GM18508 (cell line): ENCODE results near the gene DOCK1.

Experiments
- ATAC-seq: cut with Tn5 transposase; IDR thresholded peaks from one replicate; pipeline ENCODE4 v1.9.1; 2021; ENCODE audit warnings: moderate number of reproducible peaks; ENCODE audit not compliant: insufficient read depth, unreplicated experiment

The DOCK1 gene

DNA sequence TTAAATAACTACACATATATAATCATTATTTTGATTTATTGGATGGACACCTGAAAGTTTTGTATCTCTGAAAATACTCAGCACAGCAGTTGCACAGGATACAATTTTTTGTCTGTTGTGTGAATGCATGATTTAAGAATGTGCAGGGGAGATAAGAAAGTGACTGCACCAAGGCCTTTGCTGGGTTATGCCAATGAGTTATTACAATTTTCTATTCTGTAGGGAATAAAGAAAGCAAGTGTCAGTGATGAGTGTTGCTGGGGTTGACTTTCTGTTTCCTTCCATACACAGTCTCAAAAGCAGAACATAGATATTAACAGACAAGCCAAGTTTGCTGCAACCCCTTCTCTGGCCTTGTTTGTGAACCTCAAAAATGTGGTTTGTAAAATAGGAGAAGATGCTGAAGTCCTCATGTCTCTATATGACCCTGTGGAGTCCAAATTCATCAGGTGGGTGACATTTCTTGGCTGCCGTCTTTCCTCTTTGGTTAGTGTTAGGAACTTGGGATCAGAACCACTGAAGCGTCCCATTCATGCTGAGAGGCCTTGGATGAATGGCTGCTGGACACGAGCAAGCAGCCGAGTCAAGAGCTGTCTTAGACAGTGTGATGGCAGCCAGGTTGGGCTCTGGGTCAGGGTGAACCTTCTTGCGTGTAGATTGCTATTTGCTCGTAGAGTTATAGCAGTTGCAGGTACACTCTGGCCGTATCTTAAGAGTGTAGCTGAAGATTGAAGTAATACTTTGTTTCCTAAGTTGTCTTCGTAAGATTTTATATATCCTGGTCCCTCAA is 92.8 kb downstream of the DOCK1 start:
- no peak for ATAC-seq

DNA sequence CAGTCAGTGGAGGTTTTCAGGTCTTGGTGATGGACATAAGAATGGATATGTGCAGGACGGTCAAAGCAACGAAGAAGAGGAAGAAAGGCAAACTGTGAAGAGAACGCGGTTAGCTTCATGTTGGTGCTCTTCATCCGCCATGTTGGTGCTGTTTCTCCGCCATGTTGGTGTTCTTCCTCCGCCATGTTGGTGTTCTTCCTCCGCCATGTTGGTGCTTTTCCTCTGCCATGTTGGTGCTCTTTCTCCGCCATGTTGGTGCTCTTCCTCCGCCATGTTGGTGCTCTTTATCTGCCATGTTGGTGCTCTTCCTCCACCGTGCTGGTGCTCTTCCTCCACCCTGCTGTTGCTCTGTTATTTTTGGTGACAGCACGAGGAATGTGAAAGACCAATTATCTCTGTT is 95.4 kb downstream of the DOCK1 start:
- ATAC-seq: no peak

DNA sequence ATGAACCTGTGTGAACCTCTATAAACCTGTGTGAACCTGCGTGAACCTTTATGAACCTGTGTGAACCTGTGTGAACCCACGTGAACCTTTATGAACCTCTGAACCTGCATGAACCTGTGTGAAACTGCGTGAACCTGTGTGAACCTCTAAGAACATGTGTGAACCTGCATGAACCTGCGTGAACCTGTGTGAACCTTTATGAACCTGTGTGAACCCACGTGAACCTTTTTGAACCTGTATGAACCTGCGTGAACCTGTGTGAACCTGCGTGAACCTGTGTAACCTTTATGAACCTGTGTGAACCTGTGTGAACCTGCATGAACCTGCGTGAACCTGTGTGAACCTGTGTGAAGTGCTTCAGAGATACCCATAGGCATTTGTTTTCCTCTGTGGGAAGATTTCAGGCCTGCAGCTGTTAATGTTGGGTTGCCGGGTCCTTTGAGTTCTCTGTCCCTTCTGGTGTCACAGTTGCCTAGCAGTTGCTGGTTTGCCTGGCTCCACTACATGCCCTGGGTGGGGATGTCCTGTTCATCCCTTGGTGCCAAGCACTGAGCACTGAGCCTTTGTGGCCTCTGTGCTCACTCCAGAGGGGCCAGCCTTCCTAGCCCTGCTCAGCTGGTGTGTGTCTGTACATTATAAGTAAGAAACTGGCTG is 97.9 kb downstream of the DOCK1 start:
- no peak for ATAC-seq

DNA sequence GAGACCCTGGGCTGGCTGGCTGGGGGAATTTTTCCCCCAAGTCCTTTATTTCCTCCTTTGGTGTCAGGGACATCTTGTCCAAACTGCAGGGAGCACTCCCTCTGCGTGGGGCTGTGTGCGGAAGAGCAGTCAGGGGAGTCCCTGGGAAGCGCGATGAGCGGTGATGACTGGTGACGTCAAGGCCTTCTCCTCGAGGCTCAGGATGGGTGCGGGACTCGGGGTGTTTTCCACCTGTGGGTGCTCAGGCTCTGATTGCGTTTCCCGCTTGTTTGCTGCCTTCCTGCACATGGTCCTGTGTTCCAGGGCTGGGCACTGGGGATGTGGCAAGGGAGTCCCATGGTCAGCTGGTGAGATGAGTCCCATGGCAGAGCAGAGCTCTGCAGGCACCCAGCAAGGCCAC is 101.2 kb downstream of the DOCK1 start:
- no peak for ATAC-seq

DNA sequence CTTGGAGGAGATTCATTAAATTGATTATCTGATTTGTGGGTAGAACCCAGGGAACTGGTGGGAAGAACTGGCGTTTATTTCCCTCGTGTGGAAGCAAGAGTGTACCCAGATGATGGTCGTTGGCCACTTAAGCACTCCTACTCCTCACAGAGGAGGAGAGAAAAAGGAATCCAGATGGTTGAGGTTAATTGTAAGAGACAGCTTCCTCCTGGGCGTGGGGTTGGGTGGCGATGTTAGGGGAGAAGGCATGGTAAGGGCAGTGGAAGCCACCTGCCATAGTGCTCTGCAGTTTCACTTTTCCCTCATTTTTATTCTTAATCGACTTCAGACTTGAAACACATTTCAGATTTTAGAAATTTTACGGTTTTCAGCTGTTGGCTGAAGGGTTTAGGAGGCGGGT is 104.1 kb downstream of the DOCK1 start:
- no peak for ATAC-seq

DNA sequence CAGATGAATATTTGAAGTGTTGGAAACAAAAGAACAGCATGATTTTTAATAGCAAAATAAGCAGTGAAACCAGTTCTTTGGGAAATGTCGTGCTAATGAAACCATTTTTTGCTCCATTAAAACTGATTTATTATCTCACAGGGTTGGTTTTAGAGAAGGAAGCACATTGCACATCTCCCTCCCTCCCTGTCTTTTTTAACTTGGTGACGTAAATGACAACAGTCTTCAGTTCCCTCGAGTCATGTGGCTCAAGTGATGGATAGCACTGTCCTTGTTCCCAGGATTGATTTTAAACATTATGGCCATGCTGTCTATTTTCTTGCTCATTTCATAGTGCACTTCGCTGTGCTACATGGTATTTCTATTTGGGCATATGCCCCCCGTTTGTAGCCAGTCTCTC is 105.9 kb downstream of the DOCK1 start:
- no peak for ATAC-seq

DNA sequence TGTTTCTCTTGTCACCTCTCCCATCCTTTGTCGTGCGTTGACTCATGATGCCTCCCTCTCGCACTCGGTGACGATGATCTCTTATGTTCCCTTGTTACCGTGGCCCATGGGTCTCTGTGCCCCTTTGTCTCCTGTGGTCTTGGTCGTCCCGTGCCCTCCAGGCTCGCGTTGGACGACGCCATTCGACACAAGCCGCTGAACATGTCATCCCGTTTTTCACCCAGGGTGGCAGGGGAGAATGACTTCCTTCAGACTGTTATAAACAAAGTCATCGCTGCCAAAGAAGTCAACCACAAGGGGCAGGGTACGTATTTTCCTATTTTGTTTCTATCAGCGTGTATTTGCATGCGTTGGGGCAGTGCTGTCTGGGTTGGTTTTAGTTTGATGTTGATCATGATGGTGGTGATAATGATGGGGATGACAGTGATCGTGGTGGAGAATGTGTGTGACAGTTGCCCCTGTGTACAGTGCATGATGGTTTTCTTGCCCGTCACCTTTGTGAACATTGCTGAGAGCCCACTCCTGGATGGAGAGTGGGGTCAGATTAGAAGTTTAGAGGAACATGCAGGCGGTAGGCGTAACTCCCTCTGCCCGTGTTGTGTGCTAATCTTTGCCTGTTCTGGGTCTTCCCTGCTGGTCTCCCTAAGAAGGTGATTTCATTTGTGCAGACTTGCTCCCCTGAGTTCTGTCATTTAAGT is 107.0 kb downstream of the DOCK1 start:
- ATAC-seq: no peak

DNA sequence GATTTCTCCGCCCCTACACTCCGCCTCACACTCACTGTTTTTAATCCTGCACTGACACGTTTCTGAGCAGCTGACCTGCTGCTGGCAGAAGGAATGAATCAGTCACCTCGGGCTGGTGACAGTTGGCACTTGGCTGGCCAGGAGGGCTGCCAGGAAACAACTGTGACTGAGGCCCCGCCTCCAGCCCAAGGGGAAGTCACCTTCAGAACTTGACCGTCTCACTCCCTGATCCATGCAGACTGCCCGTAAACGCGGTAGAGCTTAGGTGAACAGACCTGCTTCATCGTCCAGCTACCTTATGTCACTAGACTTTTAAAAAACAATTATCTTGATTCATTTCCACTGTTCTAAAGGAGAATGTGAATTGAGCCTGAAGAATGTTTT is 107.5 kb downstream of the DOCK1 start:
- ATAC-seq: no peak

DNA sequence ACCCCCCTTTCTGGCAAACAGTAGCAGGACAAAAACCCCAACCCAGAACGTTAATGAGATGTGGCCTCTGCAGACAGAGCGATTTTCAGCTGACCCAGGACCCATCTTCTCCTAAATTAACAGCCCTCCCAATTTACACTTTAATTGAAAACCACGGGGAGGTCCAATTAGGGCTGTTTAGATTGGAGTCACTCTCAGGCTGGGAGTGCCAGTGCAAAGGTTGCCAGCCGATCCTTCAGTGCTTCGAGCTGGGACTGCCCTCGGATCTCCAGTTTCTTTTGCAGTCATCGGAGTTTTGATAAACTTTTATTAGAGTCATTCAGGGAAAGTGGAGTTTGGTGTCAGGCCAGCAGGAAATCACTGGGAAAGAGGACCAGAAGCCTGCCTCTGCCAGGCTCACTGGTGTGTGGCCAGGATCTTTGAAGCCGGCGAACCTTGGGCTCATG is 108.0 kb downstream of the DOCK1 start:
- ATAC-seq: no peak

DNA sequence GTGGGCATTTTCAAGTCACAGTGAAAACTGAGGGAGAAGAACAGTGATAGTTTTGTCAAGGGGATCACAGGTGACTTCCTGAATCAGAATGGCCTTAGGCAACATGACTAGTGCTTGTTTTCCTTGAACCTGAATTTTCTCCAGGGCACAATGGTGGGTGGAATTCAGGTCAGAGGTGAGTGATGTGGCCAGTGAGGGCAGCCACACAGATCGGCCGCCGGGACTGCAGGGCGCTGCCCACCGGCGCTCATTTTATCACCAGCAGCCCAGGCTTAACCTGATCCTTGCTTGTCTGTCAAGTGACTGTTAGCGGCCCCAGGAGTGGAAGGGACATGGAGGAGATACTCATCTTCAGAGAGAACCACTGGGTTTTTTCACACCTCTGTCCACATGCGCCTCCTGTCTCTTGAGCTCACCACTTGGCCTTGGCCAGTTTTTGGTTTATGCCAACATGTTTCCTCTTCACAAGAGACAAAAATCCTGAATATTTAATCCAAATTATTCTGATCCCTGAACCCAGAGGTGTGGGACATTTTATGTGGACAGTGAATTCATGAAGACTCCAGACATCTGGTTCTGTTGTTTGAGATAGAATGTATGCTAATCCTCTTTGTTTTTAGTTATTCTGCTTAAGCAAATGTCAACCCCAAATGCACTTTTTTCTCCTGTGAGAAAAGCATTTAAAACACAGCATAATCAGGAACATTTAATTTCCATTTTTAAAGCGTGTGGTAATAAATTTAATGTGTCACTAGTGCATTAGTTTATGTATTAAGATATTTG is 108.7 kb downstream of the DOCK1 start:
- no peak for ATAC-seq

DNA sequence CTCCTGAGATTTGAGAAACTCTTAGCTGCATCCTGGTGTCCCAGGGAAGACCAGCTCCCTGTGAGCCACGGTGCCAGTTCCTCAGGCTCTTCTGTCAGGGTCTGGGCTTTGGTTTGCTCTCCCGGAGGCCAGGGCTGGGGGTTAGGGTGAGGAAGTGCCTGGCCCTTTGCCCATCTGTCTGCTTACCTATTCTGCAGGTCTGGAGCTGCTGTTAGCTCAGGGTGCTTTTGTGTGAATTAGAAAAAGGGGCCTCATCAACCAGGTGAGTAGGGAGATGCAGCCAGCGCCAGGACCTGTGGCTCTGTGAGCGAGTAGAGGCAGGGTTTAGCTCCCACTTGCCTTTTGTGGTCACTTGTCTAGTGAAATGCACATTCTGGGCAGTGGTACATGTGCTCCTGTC is 109.4 kb downstream of the DOCK1 start:
- ATAC-seq: no peak

DNA sequence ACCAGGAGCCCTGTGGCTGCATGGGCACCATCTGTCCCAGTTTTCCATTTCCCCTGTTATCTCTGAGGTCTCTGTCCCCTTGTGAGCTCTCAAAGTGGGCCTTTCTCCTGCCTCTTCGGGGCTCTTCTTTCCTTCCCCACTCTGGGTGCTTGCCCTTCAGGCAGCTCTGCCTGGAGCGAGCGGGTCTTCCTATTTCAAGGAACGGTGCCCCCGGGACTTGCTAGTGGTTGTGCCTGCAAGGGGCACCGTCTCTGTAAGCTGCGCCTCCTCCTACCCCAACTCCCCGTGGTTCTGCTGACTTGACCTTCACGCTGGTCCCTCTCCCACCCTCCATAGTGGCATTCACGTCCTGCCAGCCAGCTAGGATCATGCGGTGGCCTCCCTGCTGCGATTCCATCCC is 110.1 kb downstream of the DOCK1 start:
- ATAC-seq: no peak

DNA sequence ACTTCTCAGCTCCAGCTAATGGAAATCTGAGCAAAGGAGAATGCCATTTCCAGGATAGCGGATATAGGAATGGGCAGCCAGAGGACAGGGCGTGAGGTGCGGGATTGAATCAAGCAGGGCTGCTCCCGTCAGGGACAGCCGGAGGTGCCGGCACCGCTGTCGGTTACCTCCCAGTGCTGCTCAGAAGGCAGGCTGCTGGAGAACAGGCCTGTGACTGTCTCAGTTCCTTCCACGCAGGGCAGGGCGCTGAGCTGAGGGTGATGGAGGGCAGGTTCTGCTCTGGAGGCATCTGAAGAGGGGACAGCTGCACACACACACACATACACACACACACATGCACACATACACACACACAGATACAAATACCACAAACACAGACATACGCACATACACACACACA is 111.1 kb downstream of the DOCK1 start:
- ATAC-seq: no peak

DNA sequence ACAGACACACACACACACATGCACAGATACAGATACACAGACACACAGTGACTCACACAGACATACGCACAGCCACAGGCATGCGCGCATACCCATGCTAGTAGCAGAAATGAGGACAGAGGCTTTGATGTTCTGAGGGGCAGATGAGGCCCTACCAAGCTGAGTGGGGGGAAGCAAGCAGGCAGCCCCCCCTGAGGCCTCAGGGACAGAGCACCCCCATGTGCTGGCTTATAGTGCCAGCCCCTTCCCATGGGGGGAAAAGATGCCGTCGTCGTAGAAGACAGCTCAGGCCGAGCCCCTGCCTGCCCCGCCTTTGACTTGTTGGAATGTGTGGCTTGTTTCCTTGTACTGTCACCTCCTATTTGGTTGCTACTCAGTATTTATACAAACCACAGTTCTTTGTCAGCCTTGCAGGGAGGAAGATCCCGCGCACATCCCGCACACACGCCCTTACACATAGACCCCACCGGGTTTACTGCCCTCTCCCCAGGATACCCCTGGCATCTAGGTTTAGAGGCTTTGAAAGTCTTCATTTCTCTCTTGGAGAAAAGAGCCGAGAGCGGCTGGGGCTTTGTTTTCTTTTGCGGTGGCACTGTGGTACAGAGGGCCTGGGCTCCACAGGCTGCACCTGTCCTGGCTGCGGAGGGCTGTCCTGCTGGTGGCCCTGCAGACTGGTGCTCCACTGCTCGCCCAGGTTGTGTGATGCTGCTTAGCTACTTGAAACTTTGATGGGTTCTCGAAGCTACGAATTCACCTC is 112.5 kb downstream of the DOCK1 start:
- no peak for ATAC-seq

DNA sequence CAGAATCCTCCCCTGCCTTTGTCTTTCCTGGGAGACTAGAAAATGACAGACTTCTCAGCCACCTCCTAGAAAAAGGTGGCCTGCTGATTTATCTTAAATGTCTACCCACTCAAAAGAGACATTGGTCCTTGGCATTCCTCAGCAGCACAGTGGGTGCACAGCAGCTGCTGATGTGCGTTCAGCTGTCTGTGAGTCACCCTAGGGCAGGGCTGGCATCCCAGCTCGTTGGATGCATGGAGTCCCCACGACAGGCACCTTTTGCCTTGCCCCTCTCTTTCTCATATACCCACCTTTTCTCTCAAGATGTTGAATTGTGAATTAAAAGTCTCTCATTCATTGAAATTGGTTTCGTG is 113.0 kb downstream of the DOCK1 start:
- no peak for ATAC-seq

DNA sequence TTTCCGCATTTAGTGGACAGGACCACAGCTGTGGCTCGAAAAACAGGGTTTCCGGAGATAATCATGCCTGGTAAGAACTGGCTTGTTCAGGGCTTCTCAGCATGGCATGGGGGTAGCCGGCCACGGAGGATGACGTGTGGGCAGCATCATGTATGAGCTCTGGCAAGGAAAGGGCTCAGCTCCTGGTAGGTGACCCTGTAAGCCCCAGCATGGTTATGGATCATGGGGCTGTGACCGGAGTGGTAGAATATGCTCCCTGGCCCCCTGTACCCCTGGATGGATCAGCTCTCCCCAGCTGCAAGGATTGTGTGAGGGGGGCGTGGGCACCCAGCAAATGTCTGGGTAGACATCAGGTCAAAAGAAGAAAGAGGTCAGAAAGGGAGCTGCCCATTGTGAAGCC is 113.5 kb downstream of the DOCK1 start:
- no peak for ATAC-seq

DNA sequence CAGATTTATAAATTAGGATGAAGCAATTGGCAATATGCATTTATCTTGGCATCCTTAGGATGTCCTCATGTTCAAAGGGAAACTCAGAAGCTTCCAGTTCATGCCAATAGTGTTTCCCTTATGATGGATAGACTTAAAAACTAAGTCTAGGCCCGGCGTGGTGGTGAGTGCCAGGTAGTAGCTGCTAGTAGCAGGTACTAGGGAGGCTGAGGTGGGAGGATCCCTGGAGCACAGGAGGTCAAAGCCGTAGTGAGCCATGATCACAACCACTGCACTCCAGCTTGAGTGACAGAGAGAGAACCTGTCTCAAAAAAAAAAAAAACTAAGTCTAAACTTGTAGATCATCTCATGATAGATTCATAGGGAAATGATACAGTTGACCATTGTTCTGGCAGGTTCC is 115.0 kb downstream of the DOCK1 start:
- no peak for ATAC-seq

DNA sequence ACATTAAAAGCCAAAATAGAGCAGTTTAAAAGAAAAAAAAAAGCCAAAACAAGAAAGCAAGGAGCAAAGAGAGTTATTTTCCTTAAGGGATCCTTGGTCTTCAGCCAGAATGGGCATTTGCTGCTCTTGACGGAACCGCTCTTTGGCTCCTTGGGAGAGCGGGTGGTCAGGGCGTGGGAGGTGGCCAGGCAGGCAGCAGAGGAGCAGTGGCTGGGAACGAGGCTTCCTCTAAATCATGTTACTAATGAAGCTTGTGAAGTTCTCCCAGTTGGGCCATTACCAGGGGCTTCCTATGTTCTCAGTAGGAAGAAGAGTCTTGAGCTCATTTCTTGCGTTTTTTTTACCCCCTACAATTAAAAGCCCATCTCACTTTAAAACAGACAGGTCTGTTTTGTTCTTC is 116.6 kb downstream of the DOCK1 start:
- no peak for ATAC-seq

DNA sequence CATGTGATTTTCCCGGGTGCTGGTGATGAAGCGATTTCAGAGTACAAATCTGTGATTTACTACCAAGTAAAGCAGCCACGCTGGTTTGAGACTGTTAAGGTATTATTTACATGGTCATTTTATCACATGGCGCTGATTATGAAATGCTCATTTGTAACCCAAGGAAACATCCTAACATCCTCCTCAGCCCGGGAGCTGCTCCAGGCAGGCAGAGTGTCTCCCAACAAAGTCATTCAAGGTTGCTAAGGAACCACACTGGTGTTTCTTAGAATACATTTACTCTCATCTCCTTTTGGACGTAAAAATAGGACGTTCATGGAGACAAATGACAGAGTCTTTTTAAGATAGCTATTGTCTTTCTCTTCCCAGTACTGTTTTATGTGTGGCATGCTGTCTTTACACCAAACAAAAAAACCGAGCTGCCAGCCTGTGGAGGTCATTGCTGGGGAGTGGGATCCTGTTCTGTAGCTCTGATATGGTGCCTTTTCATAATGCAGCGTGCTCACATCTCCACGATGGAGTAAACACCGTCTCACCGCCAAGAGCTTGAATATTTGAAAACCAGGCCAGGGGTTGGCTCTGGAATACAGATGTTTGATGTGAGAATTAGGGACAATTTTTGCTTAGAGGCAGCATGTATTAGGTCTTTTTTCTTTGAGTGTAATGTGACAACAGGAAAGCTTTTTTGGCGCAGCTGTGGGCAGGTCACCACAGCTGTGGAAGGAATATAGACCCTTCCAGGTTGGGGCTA is 119.6 kb downstream of the DOCK1 start:
- ATAC-seq: no peak
